GM15510 (cell line): ENCODE results near the gene IGLL1.

Source experiments
- POLR2A ChIP-seq: IDR thresholded peaks from 3 replicates; pipeline ENCODE4 v1.6.1; 2011; ENCODE audit warnings: borderline replicate concordance; ENCODE audit not compliant: insufficient read length; ENCODE audit errors: extremely low read depth

The IGLL1 gene

GRCh38 chr22:23565915-23566704, 14.0 kb downstream of the IGLL1 start:
- TF ChIP-seq POLR2A = no peak

DNA sequence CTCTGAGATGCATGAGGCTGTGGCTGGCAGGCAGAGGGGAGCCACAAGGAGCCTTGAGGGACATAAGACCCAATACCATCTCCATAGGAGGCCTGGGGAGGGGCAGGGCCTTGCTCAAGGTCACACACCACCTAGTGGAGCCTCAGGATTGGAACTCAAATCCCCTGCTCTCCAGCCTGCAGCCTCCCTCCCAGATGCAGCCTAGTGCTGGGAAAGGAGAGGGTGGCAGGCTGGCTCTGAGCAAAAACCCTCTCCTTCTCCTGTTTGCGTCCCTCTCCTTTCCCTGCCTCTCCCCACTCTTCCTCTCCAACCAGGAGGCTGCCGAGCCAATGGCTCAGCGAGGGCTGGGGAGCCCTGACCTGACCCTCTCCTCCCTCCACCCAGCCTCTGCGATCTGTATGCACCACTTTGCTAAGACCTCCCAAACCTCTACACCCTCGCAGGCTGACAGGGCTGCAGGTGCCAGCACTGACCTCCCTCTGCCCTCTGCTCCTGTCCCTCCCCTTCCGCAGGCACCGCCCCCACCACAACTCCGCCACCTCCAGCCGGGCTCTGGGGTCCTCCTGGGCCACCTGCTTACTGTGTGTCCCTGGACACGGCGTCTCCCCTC, 14.7 kb downstream of the IGLL1 start:
- TF ChIP-seq POLR2A = no peak

GRCh38 chr22:23564276-23564675, 15.8 kb downstream of the IGLL1 start:
- no peak for TF ChIP-seq POLR2A

DNA sequence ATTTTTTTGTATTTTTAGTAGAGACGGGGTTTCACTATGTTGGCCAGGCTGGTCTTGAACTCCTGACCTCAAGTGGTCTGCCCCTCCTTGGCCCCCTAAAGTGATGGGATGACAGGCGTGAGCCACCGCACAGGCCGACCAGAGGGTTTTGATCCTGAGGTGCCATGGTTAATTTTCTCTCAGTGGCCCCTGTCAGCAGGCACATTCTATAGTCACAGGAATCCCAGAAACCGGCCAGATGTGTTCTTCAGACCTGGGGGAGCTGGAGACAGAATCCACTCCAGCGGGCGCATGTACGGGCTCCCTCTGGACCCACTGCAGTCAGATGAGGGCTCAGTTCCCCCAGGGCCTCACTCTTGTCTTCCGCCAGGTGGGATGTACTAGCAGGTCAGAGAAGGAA, 17.0 kb downstream of the IGLL1 start:
- no peak for TF ChIP-seq POLR2A

DNA sequence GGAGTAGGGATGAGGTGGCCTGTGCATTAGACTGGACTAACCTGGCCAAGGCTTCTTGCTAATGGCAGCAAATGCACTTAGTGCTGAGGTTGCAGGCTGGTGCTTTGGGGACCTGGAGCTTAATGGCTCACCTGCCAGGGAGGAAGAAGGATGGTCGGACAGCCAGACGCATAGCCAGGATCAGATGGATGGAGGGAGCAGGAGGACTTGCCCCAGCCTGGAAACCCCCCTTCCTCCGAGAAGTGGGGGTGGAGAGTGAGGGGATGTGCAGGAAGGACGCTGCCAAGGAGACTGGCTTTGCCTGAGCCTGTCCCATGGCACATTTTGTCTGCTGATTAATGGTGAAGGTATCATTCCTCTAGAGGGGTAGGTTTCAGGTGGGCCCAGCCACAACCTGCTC, 17.9 kb downstream of the IGLL1 start:
- no peak for TF ChIP-seq POLR2A

- no peak for TF ChIP-seq POLR2A
These were observed 22.6 kb downstream of the IGLL1 start for GRCh38 chr22:23557467-23557866.

GRCh38 chr22:23557036-23557435, 23.1 kb downstream of the IGLL1 start:
- TF ChIP-seq POLR2A = no peak

DNA sequence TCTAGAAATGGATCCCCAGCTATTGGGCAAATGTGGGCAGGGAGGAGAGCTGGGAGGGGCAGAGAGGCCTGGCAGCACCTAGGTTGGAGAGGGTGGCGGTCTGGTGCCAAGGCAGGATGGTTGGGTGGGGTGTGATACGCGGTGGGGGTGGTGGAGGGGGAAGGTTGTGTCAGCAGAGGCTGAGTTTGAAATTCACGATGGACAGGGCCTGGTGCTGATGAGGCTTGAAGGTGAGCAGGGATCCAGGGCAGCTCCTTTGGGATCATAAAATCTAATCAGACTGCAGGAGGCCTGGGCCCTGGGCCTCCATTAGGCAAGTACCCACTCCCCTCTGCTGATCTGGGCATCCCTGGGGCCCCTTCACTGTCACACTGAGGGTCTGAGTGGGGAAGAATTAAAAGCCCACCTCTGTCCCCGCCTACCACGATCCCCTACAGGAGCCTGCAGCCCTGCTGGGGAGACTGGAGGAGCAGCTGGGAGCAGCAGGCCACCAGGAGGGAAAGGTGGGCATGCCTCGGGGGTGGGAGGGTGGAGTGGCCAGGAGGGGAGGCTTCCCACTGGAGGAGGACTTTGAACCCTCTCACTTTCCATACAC, 24.0 kb downstream of the IGLL1 start:
- TF ChIP-seq POLR2A = no peak

DNA sequence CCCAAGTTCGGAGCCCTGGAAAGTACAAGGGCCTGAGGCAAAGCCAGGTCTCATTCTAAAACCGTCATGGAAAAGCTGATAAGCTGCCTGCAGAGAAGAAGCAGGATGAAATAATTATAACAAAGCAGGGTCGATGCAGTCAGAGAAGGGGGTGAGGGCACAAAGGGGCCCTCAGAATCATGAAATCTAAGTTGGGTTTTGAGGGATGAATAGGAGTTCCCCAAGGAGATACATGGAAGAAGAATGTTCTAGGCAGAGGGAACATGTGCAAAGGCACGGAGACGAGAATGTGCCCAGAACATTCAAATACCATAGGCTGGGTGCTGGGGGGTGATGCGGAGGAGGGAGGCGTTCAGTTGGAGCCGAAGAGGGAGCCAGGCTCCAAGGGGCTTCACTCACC, 25.0 kb downstream of the IGLL1 start:
- TF ChIP-seq POLR2A = no peak

DNA sequence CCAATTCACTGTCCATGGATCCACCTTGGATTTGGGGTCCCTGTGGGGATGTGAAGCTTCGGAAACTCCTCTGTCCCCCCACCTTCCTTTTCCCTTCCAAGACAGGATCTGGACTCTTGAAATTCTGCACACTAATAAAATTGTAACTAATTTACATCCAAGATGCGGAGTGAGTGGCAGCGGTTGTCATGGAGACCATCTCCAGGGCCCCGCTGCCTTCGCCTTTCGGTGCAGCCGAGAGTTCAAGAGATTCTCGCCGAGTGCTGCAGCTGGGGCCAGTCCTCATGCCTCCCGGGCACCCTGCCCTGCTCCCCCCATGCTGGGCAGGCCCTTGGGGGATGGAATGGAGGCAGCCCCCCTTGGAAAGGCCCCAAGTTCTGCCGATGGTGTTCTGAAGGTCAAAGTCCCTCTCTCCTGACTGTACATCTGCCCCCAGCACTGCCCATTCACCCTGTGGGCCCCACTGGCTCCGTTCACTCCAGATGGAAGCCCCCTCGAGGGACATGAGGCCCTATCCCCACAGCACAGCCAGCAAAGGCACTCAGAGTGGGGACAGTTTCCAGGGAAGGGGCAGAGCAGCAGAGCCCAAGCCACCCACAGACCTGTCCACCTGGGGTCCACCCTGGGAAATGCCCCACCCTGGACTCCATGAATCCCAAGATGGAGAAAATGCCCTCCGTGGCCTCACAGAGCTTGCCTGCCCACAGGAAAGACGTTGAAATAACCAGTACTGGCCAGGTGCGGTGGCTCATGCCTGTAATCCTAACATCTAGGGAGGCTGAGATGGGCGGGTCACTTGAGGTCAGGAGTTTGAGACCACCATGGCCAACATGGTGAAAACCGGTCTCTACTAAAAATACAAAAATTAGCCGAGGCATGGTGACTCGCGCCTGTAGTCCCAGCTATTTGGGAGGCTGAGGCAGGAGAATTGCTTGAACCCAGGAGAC, 25.9 kb downstream of the IGLL1 start:
- no peak for TF ChIP-seq POLR2A

DNA sequence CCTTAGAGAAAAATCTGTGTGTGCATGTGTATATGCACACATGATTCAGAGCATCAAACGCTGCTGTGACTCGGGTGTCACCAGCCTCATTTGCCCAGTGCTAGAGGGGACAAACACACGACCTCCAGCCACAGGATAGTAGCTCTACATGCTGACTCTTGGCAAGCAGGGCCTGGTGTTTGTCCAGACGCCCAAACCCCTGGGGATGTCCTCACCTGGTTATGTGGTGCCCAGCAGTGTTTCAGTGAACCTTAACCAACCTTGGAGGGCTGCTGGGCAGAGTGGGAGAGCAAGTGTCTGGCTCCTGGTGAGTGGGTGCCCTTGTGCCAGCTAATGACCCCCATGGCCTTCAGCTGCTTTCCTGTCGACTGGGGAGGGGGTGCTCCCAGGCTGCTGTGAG, 26.7 kb downstream of the IGLL1 start:
- TF ChIP-seq POLR2A = no peak

GRCh38 chr22:23552573-23552972, 27.5 kb downstream of the IGLL1 start:
- TF ChIP-seq POLR2A = no peak

DNA sequence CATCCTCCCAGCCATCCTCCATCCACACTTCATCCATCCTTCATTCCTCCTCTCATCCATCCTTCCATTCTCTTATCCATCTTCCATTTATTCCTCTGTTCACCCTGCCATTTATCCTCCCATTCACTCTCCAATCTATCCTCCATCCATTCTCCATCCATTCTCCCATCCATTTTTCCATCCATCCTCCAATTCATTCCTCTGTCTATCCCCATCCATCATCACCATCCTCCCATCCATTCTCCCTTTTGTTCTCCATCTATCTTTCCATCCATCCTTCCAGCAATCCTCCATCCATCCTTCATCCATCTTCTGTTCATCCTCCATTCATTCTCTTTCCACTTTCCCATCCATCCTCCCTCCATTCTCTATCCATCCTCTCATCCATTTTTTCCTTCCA, 28.7 kb downstream of the IGLL1 start:
- TF ChIP-seq POLR2A = no peak

DNA sequence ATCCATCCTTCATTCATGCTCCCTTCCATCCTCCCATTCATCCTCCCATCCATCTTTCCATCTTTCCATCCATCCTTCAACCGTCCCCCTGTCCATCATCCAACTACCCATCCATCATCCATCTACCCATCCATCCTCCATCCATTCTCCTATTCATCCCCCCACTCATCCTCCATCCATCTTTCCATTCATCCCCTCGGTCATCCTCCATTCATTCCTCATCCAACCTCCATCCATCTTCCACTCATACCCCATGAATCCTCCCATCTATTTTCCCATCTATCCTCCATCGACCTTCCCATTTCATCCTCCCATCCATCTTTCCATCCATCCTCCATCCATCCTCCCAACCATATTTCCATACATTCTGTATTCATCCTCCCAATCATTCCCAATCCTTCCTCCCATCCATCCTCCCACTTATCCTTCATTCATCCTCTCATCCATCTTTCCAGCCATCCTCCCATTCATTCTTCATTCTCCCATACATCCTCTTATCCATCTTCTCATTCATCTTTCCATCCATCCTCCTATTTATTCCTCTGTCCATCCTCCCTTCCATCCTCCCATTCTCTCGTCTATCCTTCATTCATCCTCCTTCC, 29.9 kb downstream of the IGLL1 start:
- no peak for TF ChIP-seq POLR2A
